ENCODE results near the gene LDAF1.

The LDAF1 gene

GRCh38 chr16:21228361-21228872 is 69.9 kb downstream of the LDAF1 start:
- H3K9me3 ChIP-seq (ENCODE audit: control insufficient read depth in 2 of 2, low read length in 2 of 2): no peaks in the 10 kb centered on the region
- H3K36me3 ChIP-seq (ENCODE audit: control insufficient read depth in 2 of 2, insufficient read depth in 2 of 2, low read length in 2 of 2): no peaks in the 10 kb centered on the region
- H3K4me3 ChIP-seq (ENCODE audit: low read length in 2 of 2): no peak overlapping the region
- peaks cover 7 to 11% of the 10 kb centered on the region in 2 donors for H3K4me1 ChIP-seq (ENCODE audit: control insufficient read depth in 2 of 2, insufficient read depth in 2 of 2, low read length in 2 of 2)
- no peaks in the 10 kb centered on the region for H3K27me3 ChIP-seq (ENCODE audit: control insufficient read depth in 2 of 2, insufficient read depth in 2 of 2, low read length in 2 of 2)
- H3K27ac ChIP-seq (ENCODE audit: low read depth in 2 of 2, low read length in 2 of 2): no peak overlapping the region
- H3K9ac ChIP-seq (ENCODE audit: low read depth in 1 of 2, low read length in 2 of 2): no peak overlapping the region
